NB4 (cell line): Measurements from ENCODE around the gene SH3YL1.

Experiments
- CTCF ChIP-seq: IDR thresholded peaks from one replicate; pipeline ENCODE4 v1.5.1; 2012; ENCODE audit warnings: low read depth, low read length
- POLR2A ChIP-seq: IDR thresholded peaks from 2 replicates; pipeline ENCODE4 v1.6.1; 2011; ENCODE audit warnings: mild to moderate bottlenecking; ENCODE audit not compliant: insufficient read length; ENCODE audit errors: extremely low read depth
- TF ChIP-seq, protein P1 (sequence below): IDR thresholded peaks from 2 replicates; pipeline ENCODE4 v1.6.1; 2011; ENCODE audit warnings: low read depth, low read length

- TF ChIP-seq CTCF = no peak
- TF ChIP-seq POLR2A = peak; percentile 90
- TF ChIP-seq, protein P1, sequence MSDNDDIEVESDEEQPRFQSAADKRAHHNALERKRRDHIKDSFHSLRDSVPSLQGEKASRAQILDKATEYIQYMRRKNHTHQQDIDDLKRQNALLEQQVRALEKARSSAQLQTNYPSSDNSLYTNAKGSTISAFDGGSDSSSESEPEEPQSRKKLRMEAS = peak; percentile 72
These were observed 949 bp upstream of the SH3YL1 start, which contains the start of gene ACP1 for GRCh38 chr2:264493-265468.
